Fibroblast of lung (primary cell): ENCODE data around the gene IRGC. TPM values are rescaled to one million over a fixed set of nuclear protein-coding genes. Genes with fewer than 3 reads are reported as not detected.

ENCODE experiments used
- DNase-seq, 2 donors: peaks; one replicate each; pipeline versions ENCODE4 v3.0.0 to v3.0.0-alpha.2; 2010; ENCODE audit warnings: low read depth in 2 of 2
- H2AFZ ChIP-seq: 2 replicates; pipeline ENCODE4 v1.5.1; 2012; ENCODE audit warnings: low read length, control low read depth, inconsistent platforms
- H3K27ac ChIP-seq: 2 replicates; pipeline ENCODE4 v1.5.1; 2011; ENCODE audit warnings: low read length, control low read depth; ENCODE audit not compliant: insufficient read depth
- H3K27me3 ChIP-seq: 2 replicates; pipeline ENCODE4 v1.5.1; 2011; ENCODE audit warnings: mild to moderate bottlenecking, low read length; ENCODE audit not compliant: control insufficient read depth, insufficient read depth
- H3K36me3 ChIP-seq: 2 replicates; pipeline ENCODE4 v1.5.1; 2011; ENCODE audit warnings: low read length; ENCODE audit not compliant: control insufficient read depth, insufficient read depth
- H3K4me1 ChIP-seq: 2 replicates; pipeline ENCODE4 v1.5.1; 2011; ENCODE audit warnings: low read length; ENCODE audit not compliant: control insufficient read depth, insufficient read depth; ENCODE audit errors: extremely low read depth
- H3K4me2 ChIP-seq: 2 replicates; pipeline ENCODE4 v1.5.1; 2011; ENCODE audit warnings: low read length, control low read depth; ENCODE audit not compliant: insufficient read depth; ENCODE audit errors: extremely low read depth
- H3K4me3 ChIP-seq, 4 experiments: fragments of 200-600 bp in 1 of 4; sonication (generic) in 1 of 4; replicated peaks in 1 of 4; 2 replicates each; pipeline ENCODE4 v1.5.1; 2011 to 2016; ENCODE audit warnings: low read length in 4 of 4, low read depth in 3 of 4, mild to moderate bottlenecking in 3 of 4, control low read depth in 2 of 4, inconsistent platforms in 1 of 4, mixed read lengths in 1 of 4; ENCODE audit not compliant: insufficient read depth in 1 of 4; ENCODE audit errors: control extremely low read depth in 1 of 4
- H3K79me2 ChIP-seq: 2 replicates; pipeline ENCODE4 v1.5.1; 2012; ENCODE audit warnings: mild to moderate bottlenecking, low read length, inconsistent platforms; ENCODE audit not compliant: control insufficient read depth, insufficient read depth
- H3K9ac ChIP-seq: 2 replicates; pipeline ENCODE4 v1.5.1; 2011; ENCODE audit warnings: mild to moderate bottlenecking, low read length, control low read depth; ENCODE audit not compliant: insufficient read depth
- H3K9me3 ChIP-seq: 2 replicates; pipeline ENCODE4 v1.5.1; 2012; ENCODE audit warnings: low read depth, low read length; ENCODE audit not compliant: control insufficient read depth, insufficient read depth
- H4K20me1 ChIP-seq: 2 replicates; pipeline ENCODE4 v1.5.1; 2011; ENCODE audit warnings: low read length; ENCODE audit not compliant: control insufficient read depth, insufficient read depth; ENCODE audit errors: extremely low read depth
- EZH2 ChIP-seq: IDR thresholded peaks from 2 replicates; pipeline ENCODE4 v1.5.1; 2012; ENCODE audit warnings: low read length, control low read depth, mild to moderate bottlenecking; ENCODE audit errors: missing control alignments
- polyA plus RNA-seq, 2 donors: library from polyadenylated mRNA; depleted of rRNA in 1 of 2; stranded (reverse) in 1 of 2; unstranded in 1 of 2; fragments of >200 nt; gene quantifications; 2 replicates each; pipeline ENCODE4 v1.2.1, GENCODE V29; 2011 to 2012; ENCODE audit warnings: missing spikeins in 1 of 2
- total RNA-seq: library from RNA; depleted of rRNA; stranded (reverse); fragments of >200 nt; gene quantifications from 2 replicates; pipeline ENCODE4 v1.2.1, GENCODE V29; 2014
- TF ChIP-seq, protein P1 (sequence below), 2 donors: IDR thresholded peaks in 1 of 2; conservative IDR thresholded peaks in 1 of 2; 1 replicate in 1 of 2; 2 replicates in 1 of 2; pipeline ENCODE4 v1.5.1; 2011 to 2012; ENCODE audit warnings: low read length in 2 of 2, control low read depth in 1 of 2, inconsistent platforms in 1 of 2, low read depth in 1 of 2, mild to moderate bottlenecking in 1 of 2

The IRGC gene
- total and polyA plus RNA-seq, 2 donors (not counting 1 experiment from before 2014, with no cell fraction given): not detected

DNA sequence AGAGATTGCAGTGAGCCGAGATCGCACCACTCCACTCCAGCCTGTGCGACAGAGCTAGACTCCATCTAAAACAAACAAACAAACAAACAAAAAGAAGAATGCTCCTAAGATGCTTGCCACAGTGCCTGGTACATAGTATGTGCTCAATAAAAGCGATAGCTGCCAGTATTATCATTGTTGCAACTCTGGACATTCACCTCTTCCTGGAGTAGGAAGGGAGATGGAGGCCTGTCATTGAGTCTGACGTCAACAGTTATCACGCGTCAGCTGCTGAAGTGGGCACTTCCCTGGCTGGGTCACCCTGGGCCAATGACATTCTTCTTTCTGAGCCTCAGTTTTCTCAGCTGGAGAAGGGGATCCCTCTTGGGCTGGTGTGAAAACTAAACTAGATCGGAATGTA lies 41.7 kb upstream of the IRGC start:
- Histone ChIP-seq H2AFZ (no peak overlapping the region), H3K36me3 (no peaks in the 10 kb centered on the region), H3K27ac (no peak overlapping the region), H3K9me3 (no peaks in the 10 kb centered on the region), H3K27me3 (no peaks in the 10 kb centered on the region), H3K4me1 (peaks cover 3% of the 10 kb centered on the region), H3K79me2 (peaks cover 3% of the 10 kb centered on the region), H4K20me1 (no peaks in the 10 kb centered on the region), H3K4me2 (no peak overlapping the region), H3K4me3 (no peak overlapping the region), H3K9ac (no peak overlapping the region)
- no peak for TF ChIP-seq EZH2
- TF ChIP-seq, protein P1, sequence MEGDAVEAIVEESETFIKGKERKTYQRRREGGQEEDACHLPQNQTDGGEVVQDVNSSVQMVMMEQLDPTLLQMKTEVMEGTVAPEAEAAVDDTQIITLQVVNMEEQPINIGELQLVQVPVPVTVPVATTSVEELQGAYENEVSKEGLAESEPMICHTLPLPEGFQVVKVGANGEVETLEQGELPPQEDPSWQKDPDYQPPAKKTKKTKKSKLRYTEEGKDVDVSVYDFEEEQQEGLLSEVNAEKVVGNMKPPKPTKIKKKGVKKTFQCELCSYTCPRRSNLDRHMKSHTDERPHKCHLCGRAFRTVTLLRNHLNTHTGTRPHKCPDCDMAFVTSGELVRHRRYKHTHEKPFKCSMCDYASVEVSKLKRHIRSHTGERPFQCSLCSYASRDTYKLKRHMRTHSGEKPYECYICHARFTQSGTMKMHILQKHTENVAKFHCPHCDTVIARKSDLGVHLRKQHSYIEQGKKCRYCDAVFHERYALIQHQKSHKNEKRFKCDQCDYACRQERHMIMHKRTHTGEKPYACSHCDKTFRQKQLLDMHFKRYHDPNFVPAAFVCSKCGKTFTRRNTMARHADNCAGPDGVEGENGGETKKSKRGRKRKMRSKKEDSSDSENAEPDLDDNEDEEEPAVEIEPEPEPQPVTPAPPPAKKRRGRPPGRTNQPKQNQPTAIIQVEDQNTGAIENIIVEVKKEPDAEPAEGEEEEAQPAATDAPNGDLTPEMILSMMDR (conservative IDR thresholded peaks at IDR 0.05 in 1 of 2, IDR thresholded peaks at IDR 0.05 in 1 of 2; ENCODE audit: low read depth in 1 of 2, low read length in 2 of 2): no peak
- DNase-seq: no peak

DNA sequence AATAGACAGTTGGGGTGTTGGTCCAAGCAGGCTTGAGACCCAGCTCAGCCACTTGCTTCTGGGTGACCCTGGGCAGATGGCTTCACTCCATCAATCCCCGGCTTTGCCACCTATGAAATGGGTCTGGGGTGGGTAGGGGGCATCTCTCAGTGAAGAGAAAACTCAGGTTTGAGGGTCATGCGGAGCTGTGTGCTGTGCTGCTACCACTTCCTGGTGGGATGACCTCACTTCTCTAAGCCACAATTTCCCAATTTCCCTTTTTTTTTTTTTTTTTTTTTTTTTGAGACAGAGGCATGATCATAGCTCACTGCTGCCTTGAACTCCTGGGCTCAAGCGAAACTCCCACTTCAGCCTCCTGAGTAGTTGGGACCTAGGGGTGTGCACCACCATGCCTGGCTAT lies 41.3 kb upstream of the IRGC start:
- Histone ChIP-seq H4K20me1 (no peaks in the 10 kb centered on the region), H3K79me2 (peaks cover 3% of the 10 kb centered on the region), H3K4me3 (no peak overlapping the region), H3K9me3 (no peaks in the 10 kb centered on the region), H3K4me1 (peaks cover 3% of the 10 kb centered on the region), H3K9ac (no peak overlapping the region), H2AFZ (no peak overlapping the region), H3K27me3 (no peaks in the 10 kb centered on the region), H3K36me3 (no peaks in the 10 kb centered on the region), H3K27ac (no peak overlapping the region), H3K4me2 (no peak overlapping the region)
- no peak for TF ChIP-seq EZH2
- TF ChIP-seq, protein P1 (conservative IDR thresholded peaks at IDR 0.05 in 1 of 2, IDR thresholded peaks at IDR 0.05 in 1 of 2; ENCODE audit: low read depth in 1 of 2, low read length in 2 of 2): no peak
- DNase-seq: peak; percentile 20 to 37

DNA sequence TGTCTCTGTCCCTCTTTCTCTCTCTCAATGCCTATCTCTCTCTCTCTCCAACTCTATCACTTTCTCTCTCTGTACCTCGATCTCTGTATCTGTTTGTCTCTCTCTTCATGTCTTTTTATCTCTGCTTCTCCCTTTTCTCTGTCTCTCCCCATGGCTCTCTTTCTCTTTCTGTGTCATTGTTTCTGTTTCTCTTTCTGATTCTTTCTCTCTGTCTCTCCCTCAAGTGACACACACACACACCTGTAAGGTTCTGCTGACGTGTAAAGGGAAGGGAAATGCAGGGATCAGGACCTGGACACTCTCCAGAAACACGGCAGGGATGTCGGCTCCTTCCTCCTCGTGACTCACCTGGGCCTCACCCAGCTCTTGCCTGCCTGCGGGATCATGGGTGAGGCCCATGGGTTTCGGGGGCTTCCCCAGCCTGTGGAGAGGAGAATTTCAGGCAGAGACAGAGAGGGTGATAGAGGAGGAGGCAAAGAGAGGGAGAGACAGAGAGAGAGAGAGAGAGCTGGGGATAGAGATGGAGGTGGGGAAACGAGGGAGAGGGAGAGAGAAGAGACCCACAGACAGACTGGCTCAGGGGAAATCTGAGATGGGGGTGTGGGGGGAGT lies 40.5 kb upstream of the IRGC start:
- peak; percentile 23 to 59 for DNase-seq
- Histone ChIP-seq H3K4me2 (no peak overlapping the region), H3K4me3 (no peak overlapping the region), H3K27me3 (no peaks in the 10 kb centered on the region), H3K9me3 (no peaks in the 10 kb centered on the region), H4K20me1 (no peaks in the 10 kb centered on the region), H3K36me3 (no peaks in the 10 kb centered on the region), H2AFZ (peak overlapping the region; percentile 55), H3K4me1 (peaks cover 1% of the 10 kb centered on the region), H3K9ac (peak overlapping the region; percentile 7), H3K79me2 (no peaks in the 10 kb centered on the region), H3K27ac (no peak overlapping the region)
- TF ChIP-seq, protein P1 (conservative IDR thresholded peaks at IDR 0.05 in 1 of 2, IDR thresholded peaks at IDR 0.05 in 1 of 2; ENCODE audit: low read depth in 1 of 2, low read length in 2 of 2): no peak
- no peak for TF ChIP-seq EZH2
